GM21447 (cell line): ENCODE results near the gene PPM1L.

Source experiments
- ATAC-seq: cut with Tn5 transposase; IDR thresholded peaks from one replicate; pipeline ENCODE4 v1.9.1; 2021; ENCODE audit not compliant: unreplicated experiment

The PPM1L gene

GRCh38 chr3:160763073-160763472 is 7.0 kb downstream of the PPM1L start:
- ATAC-seq = no peak

- no peak for ATAC-seq
These were observed 9.2 kb downstream of the PPM1L start for GRCh38 chr3:160765211-160765610.

- no peak for ATAC-seq
These were observed 12.0 kb downstream of the PPM1L start for GRCh38 chr3:160768031-160768430.

- no peak for ATAC-seq
These were observed 12.9 kb downstream of the PPM1L start for GRCh38 chr3:160768918-160769317.

- ATAC-seq = no peak
These were observed 15.9 kb downstream of the PPM1L start for GRCh38 chr3:160771811-160772459.

GRCh38 chr3:160773722-160774121 is 17.7 kb downstream of the PPM1L start:
- ATAC-seq = no peak

GRCh38 chr3:160774172-160774571 is 18.1 kb downstream of the PPM1L start:
- no peak for ATAC-seq

- ATAC-seq = no peak
These were observed 22.4 kb downstream of the PPM1L start for GRCh38 chr3:160778480-160778879.

GRCh38 chr3:160779040-160779439 is 23.0 kb downstream of the PPM1L start:
- ATAC-seq = no peak

- ATAC-seq = no peak
These were observed 24.2 kb downstream of the PPM1L start for GRCh38 chr3:160780245-160780644.

GRCh38 chr3:160781402-160781801 is 25.4 kb downstream of the PPM1L start:
- no peak for ATAC-seq

- no peak for ATAC-seq
These were observed 25.8 kb downstream of the PPM1L start for GRCh38 chr3:160781863-160782262.

- ATAC-seq = no peak
These were observed 28.8 kb downstream of the PPM1L start for GRCh38 chr3:160784853-160785252.

- ATAC-seq = no peak
These were observed 34.7 kb downstream of the PPM1L start for GRCh38 chr3:160790726-160791125.

- no peak for ATAC-seq
These were observed 36.5 kb downstream of the PPM1L start for GRCh38 chr3:160792540-160792939.

- no peak for ATAC-seq
These were observed 37.8 kb downstream of the PPM1L start for GRCh38 chr3:160793722-160794252.

GRCh38 chr3:160796089-160796812 is 40.2 kb downstream of the PPM1L start:
- no peak for ATAC-seq

GRCh38 chr3:160796813-160797164 is 40.8 kb downstream of the PPM1L start:
- ATAC-seq = no peak

GRCh38 chr3:160797356-160797755 is 41.3 kb downstream of the PPM1L start:
- ATAC-seq = no peak

GRCh38 chr3:160801386-160802118 is 45.5 kb downstream of the PPM1L start:
- ATAC-seq = peak; percentile 69

- ATAC-seq = no peak
These were observed 48.7 kb downstream of the PPM1L start for GRCh38 chr3:160804762-160805161.

- ATAC-seq = no peak
These were observed 50.1 kb downstream of the PPM1L start for GRCh38 chr3:160806094-160806493.
